ENCODE results near the gene P3H3.
A peak's percentile ranks its signal among the peaks of the same experiment; 100 is the strongest.

Gene P3H3

GRCh38 chr12:6826734-6827436 is 1.3 kb upstream of the P3H3 start:
- no peak for DNase-seq

- peak; percentile 38 for DNase-seq
These were observed 733 bp upstream of the P3H3 start for GRCh38 chr12:6827437-6827911.

GRCh38 chr12:6828781-6829535 is 751 bp downstream of the P3H3 start:
- DNase-seq: peak; percentile 36

- DNase-seq: no peak
These were observed 1.5 kb downstream of the P3H3 start for GRCh38 chr12:6829536-6830220.

GRCh38 chr12:6830286-6830890 is 2.2 kb downstream of the P3H3 start:
- DNase-seq: no peak

- no peak for DNase-seq
These were observed 2.8 kb downstream of the P3H3 start for GRCh38 chr12:6830999-6831398.

- DNase-seq: no peak
These were observed 3.3 kb downstream of the P3H3 start for GRCh38 chr12:6831450-6831995.

- DNase-seq: no peak
These were observed 3.9 kb downstream of the P3H3 start for GRCh38 chr12:6832125-6832524.

GRCh38 chr12:6833189-6833890 is 5.1 kb downstream of the P3H3 start:
- no peak for DNase-seq

GRCh38 chr12:6834254-6834653 is 6.0 kb downstream of the P3H3 start:
- DNase-seq: no peak

- DNase-seq: no peak
These were observed 6.7 kb downstream of the P3H3 start for GRCh38 chr12:6834873-6835272.

GRCh38 chr12:6836851-6837250 is 8.6 kb downstream of the P3H3 start:
- DNase-seq: no peak

- no peak for DNase-seq
These were observed 9.3 kb downstream of the P3H3 start for GRCh38 chr12:6837370-6838060.

- DNase-seq: no peak
These were observed 10.6 kb downstream of the P3H3 start for GRCh38 chr12:6838854-6839253.

GRCh38 chr12:6839482-6840201 is 11.4 kb downstream of the P3H3 start:
- DNase-seq: no peak

- DNase-seq: no peak
These were observed 12.1 kb downstream of the P3H3 start for GRCh38 chr12:6840330-6840729.

- DNase-seq: no peak
These were observed 12.7 kb downstream of the P3H3 start, which contains the start of gene GNB3 for GRCh38 chr12:6840761-6841515. GNB3 (plus strand) TSS chr12:6840925; CDS start chr12:6841288, 363 bp downstream.

GRCh38 chr12:6842075-6842474 is 13.9 kb downstream of the P3H3 start:
- no peak for DNase-seq

GRCh38 chr12:6843118-6843902 is 15.1 kb downstream of the P3H3 start:
- no peak for DNase-seq
